ENCODE results near the gene FAM187B.

The FAM187B gene

GRCh38 chr19:35268536-35269437 is 40.2 kb upstream of the FAM187B start, which contains the start of gene USF2:
USF2 (plus strand) TSS chr19:35268962; CDS start chr19:35269102, 140 bp downstream.
- H4K20me1 ChIP-seq (ENCODE audit: control insufficient read depth, insufficient read depth, low read depth, low read length) = peaks cover 7% of the 10 kb centered on the region; the same call in 1 of the 2 replicates
- H3K79me2 ChIP-seq (ENCODE audit: control insufficient read depth, low read length) = peaks cover 45% of the 10 kb centered on the region
- peaks cover 77% of the 10 kb centered on the region for H3K36me3 ChIP-seq (ENCODE audit: control insufficient read depth, low read length)
- H3K9me3 ChIP-seq (ENCODE audit: control insufficient read depth, insufficient read depth, low read length) = no peaks in the 10 kb centered on the region
- H3F3A ChIP-seq (ENCODE audit: control insufficient read depth, insufficient read depth) = peaks cover 12% of the 10 kb centered on the region
- no peaks in the 10 kb centered on the region for H3K9me2 ChIP-seq (replicated peaks; ENCODE audit: control insufficient read depth, low read length)
- peak within 1 kb of the TSS; percentile 91 for H3K27ac ChIP-seq (ENCODE audit: low read depth, low read length)
- H3K4me2 ChIP-seq (ENCODE audit: low read length) = peak within 1 kb of the TSS; percentile 98
- peaks cover 64% of the 10 kb centered on the region for H3K4me1 ChIP-seq (ENCODE audit: control insufficient read depth, low read length)
- TF ChIP-seq EZH2phosphoT487 (IDR thresholded peaks at IDR 0.05; ENCODE audit: borderline replicate concordance, low read length) (no peak), CTCF (IDR thresholded peaks at IDR 0.05; ENCODE audit: low read depth, low read length, poor library complexity, severe bottlenecking) (no peak)
- H3K27me3 ChIP-seq (ENCODE audit: control insufficient read depth, low read length) = no peaks in the 10 kb centered on the region
- H3K4me3 ChIP-seq (ENCODE audit: low read length) = peak within 1 kb of the TSS; percentile 99

GRCh38 chr19:35267818-35268535 is 39.4 kb upstream of the FAM187B start:
- Histone ChIP-seq H3K27me3 (ENCODE audit: control insufficient read depth, low read length) (no peaks in the 10 kb centered on the region), H3K36me3 (ENCODE audit: control insufficient read depth, low read length) (peaks cover 72% of the 10 kb centered on the region), H3K9me3 (ENCODE audit: control insufficient read depth, insufficient read depth, low read length) (no peaks in the 10 kb centered on the region), H3K27ac (ENCODE audit: low read depth, low read length) (peak overlapping the region; percentile 91), H3K4me3 (ENCODE audit: low read length) (peak overlapping the region; percentile 99), H3F3A (ENCODE audit: control insufficient read depth, insufficient read depth) (peaks cover 12% of the 10 kb centered on the region), H3K4me1 (ENCODE audit: control insufficient read depth, low read length) (peaks cover 64% of the 10 kb centered on the region), H4K20me1 (ENCODE audit: control insufficient read depth, insufficient read depth, low read depth, low read length) (peaks cover 7% of the 10 kb centered on the region; the same call in 1 of the 2 replicates), H3K79me2 (ENCODE audit: control insufficient read depth, low read length) (peaks cover 45% of the 10 kb centered on the region), H3K9me2 (replicated peaks; ENCODE audit: control insufficient read depth, low read length) (no peaks in the 10 kb centered on the region), H3K4me2 (ENCODE audit: low read length) (peak overlapping the region; percentile 98)
- TF ChIP-seq EZH2phosphoT487 (IDR thresholded peaks at IDR 0.05; ENCODE audit: borderline replicate concordance, low read length) (no peak), CTCF (IDR thresholded peaks at IDR 0.05; ENCODE audit: low read depth, low read length, poor library complexity, severe bottlenecking) (no peak)

- peaks cover 43% of the 10 kb centered on the region for H3K79me2 ChIP-seq (ENCODE audit: control insufficient read depth, low read length)
- H3K9me3 ChIP-seq (ENCODE audit: control insufficient read depth, insufficient read depth, low read length) = no peaks in the 10 kb centered on the region
- H3K4me3 ChIP-seq (ENCODE audit: low read length) = peak overlapping the region; percentile 99
- peaks cover 7% of the 10 kb centered on the region; the same call in 1 of the 2 replicates for H4K20me1 ChIP-seq (ENCODE audit: control insufficient read depth, insufficient read depth, low read depth, low read length)
- peak overlapping the region; percentile 91 for H3K27ac ChIP-seq (ENCODE audit: low read depth, low read length)
- TF ChIP-seq EZH2phosphoT487 (IDR thresholded peaks at IDR 0.05; ENCODE audit: borderline replicate concordance, low read length) (no peak), CTCF (IDR thresholded peaks at IDR 0.05; ENCODE audit: low read depth, low read length, poor library complexity, severe bottlenecking) (no peak)
- H3K27me3 ChIP-seq (ENCODE audit: control insufficient read depth, low read length) = no peaks in the 10 kb centered on the region
- H3K9me2 ChIP-seq (replicated peaks; ENCODE audit: control insufficient read depth, low read length) = no peaks in the 10 kb centered on the region
- H3K4me2 ChIP-seq (ENCODE audit: low read length) = peak overlapping the region; percentile 98
- H3F3A ChIP-seq (ENCODE audit: control insufficient read depth, insufficient read depth) = peaks cover 16% of the 10 kb centered on the region
- peaks cover 69% of the 10 kb centered on the region for H3K36me3 ChIP-seq (ENCODE audit: control insufficient read depth, low read length)
- H3K4me1 ChIP-seq (ENCODE audit: control insufficient read depth, low read length) = peaks cover 61% of the 10 kb centered on the region
These were observed 38.8 kb upstream of the FAM187B start for GRCh38 chr19:35267353-35267817.
